ENCODE results near the gene RNU1-3.
"Not testable (repeated sequence)": the region's sequence is repeated elsewhere in the genome, so short reads cannot be mapped to it uniquely, and the experiment has no call there.

GRCh38 chr1:16700138-16700895 is 33.6 kb upstream of the RNU1-3 start:
- not testable (repeated sequence) for TF ChIP-seq CTCF (IDR thresholded peaks at IDR 0.05; ENCODE audit: insufficient read depth, low read depth, low read length); EZH2 (IDR thresholded peaks at IDR 0.05; ENCODE audit: insufficient read depth, low read length)
